GM12865 (cell line): Measurements from ENCODE around the gene CTSC.
A peak's percentile ranks its signal among the peaks of the same experiment; 100 is the strongest.

Experiments
- DNase-seq: peaks from one replicate; pipeline ENCODE4 v3.0.0; 2010; ENCODE audit warnings: low read depth
- H3K4me3 ChIP-seq: 2 replicates; pipeline ENCODE4 v1.5.1; 2011; ENCODE audit warnings: mild to moderate bottlenecking, low read depth, low read length, control low read depth
- CTCF ChIP-seq: IDR thresholded peaks from 2 replicates; pipeline ENCODE4 v1.5.1; 2011; ENCODE audit warnings: low read length, control low read depth, low read depth, inconsistent platforms; ENCODE audit not compliant: insufficient read depth; ENCODE audit errors: missing control alignments

Gene CTSC

GRCh38 chr11:88310246-88310645 is 27.3 kb downstream of the CTSC start:
- DNase-seq: no peak
- TF ChIP-seq CTCF: no peak
- H3K4me3 ChIP-seq: no peak overlapping the region

- no peak for TF ChIP-seq CTCF
- H3K4me3 ChIP-seq: no peak overlapping the region
- peak; percentile 39 for DNase-seq
These were observed 29.0 kb downstream of the CTSC start for GRCh38 chr11:88308576-88308975.

- no peak overlapping the region; the same call in 1 of the 2 replicates for H3K4me3 ChIP-seq
These were observed 29.6 kb downstream of the CTSC start for GRCh38 chr11:88307749-88308425.

GRCh38 chr11:88306785-88307184 is 30.8 kb downstream of the CTSC start:
- H3K4me3 ChIP-seq: no peak overlapping the region
- no peak for DNase-seq
- TF ChIP-seq CTCF: no peak

More at GRCh38 chr11:88307749-88308425, 29.6 kb downstream of the CTSC start:
- peak; percentile 83 for DNase-seq
- TF ChIP-seq CTCF: no peak

DNA sequence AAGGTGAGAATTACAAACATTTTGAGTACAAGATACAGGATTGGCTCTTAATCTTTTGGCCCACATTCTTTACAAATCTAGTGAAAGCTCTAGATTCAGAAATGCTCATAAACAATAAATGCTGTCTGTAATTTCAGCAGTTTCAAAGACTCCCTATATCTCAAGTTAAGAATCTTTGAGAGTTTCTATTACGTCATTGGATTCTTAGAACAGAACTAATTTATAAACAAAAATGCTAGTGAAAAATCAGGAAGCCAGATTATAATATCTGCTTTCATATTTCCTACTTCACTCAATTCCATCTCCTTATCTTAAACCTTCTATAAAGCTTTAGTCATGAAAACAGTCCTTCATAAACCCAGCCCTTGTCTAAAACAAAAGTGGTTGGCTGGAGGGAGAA is 32.1 kb downstream of the CTSC start:
- TF ChIP-seq CTCF: no peak
- no peak overlapping the region for H3K4me3 ChIP-seq
- no peak for DNase-seq

- no peak overlapping the region for H3K4me3 ChIP-seq
- no peak for DNase-seq
- no peak for TF ChIP-seq CTCF
These were observed 33.2 kb downstream of the CTSC start for GRCh38 chr11:88304352-88304751.

DNA sequence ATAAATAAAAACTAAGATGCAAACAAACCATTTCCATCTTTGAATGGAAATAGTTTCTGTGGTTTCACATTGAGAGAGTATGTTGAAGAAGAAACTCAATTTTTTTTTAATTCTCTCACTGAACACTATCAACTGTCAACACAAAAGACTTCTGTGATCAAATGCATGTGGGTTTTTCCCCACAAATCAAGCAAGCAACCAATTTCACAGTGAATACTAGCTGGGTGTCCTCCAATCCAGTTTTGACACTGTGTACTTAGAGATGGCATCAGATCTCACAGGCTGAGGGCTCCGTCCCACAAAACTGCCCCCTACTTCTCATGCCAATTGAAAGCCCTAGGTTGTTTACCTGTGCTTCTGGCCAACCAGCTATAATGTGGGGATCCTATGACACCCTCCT is 34.5 kb downstream of the CTSC start:
- peak; percentile 66 for DNase-seq
- H3K4me3 ChIP-seq: no peak overlapping the region
- no peak for TF ChIP-seq CTCF
